GM18870 (cell line): ENCODE data around the gene RNF126.

Experiments used
- ATAC-seq: cut with Tn5 transposase; IDR thresholded peaks from one replicate; pipeline ENCODE4 v1.9.1; 2021; ENCODE audit warnings: moderate library complexity; ENCODE audit not compliant: unreplicated experiment

RNF126 gene

GRCh38 chr19:648305-648704 lies 14.7 kb downstream of the RNF126 start:
- ATAC-seq, result no peak

GRCh38 chr19:647566-648284 lies 15.3 kb downstream of the RNF126 start:
- ATAC-seq, result no peak

GRCh38 chr19:646779-647565 lies 16.0 kb downstream of the RNF126 start:
- ATAC-seq, result no peak

GRCh38 chr19:645912-646778 lies 16.9 kb downstream of the RNF126 start:
- ATAC-seq, result no peak

DNA sequence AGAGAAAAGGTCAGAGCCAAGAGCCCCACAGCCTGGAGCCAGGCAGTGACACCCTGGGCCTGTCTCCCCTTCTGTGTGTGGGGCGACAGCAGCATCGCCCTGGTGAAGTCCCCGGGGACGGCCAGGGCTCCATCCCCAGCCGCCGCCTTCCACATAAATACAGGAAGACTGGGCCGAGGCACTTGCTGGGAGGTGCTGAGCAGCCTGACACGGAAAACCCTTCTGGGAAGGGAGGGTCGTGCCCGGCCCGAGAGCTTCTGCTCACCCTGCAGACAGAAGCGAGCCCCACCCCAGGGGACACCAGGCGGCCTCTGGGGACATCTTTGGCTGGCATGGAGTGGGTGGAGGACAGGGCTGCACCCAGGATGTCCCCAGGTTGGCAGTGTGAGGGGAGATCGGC lies 18.2 kb downstream of the RNF126 start:
- no peak for ATAC-seq

DNA sequence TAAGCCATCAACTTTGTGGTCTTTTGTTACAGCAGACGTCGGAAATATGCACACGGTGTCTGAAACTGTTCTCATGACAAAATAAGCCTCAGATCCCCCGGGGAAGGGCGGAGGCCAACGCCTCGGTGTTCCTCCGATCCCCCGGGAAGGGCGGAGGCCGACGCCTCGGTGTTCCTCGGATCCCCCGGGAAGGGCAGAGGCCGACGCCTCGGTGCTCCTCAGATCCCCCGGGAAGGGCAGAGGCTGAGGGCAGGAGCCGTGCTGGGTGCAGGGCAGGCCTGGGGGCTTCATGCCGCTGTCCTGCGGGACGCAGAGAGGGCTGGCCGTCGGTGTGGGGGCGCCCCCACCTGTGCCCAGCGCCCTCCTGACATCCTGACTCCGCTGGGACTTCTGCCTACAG lies 18.7 kb downstream of the RNF126 start:
- no peak for ATAC-seq

GRCh38 chr19:643736-644135 lies 19.3 kb downstream of the RNF126 start:
- no peak for ATAC-seq

GRCh38 chr19:642767-643727 lies 20.0 kb downstream of the RNF126 start:
- ATAC-seq, result no peak

GRCh38 chr19:641702-642101 lies 21.3 kb downstream of the RNF126 start:
- ATAC-seq, result no peak

- no peak for ATAC-seq
Observed at GRCh38 chr19:640606-641189, 22.3 kb downstream of the RNF126 start.

- no peak for ATAC-seq
Observed at GRCh38 chr19:640161-640558, 22.9 kb downstream of the RNF126 start.

- ATAC-seq, result no peak
Observed at GRCh38 chr19:639253-640160, 23.5 kb downstream of the RNF126 start, which contains the start of gene FGF22. FGF22 (plus strand) TSS chr19:639879; CDS start chr19:639926, 47 bp downstream.

GRCh38 chr19:638906-639252 lies 24.1 kb downstream of the RNF126 start:
- ATAC-seq, result no peak

- no peak for ATAC-seq
Observed at GRCh38 chr19:634975-635652, 27.9 kb downstream of the RNF126 start.

GRCh38 chr19:633786-634639 lies 29.0 kb downstream of the RNF126 start:
- no peak for ATAC-seq

- ATAC-seq, result peak; percentile 71
Observed at GRCh38 chr19:633068-633785, 29.8 kb downstream of the RNF126 start, which contains the start of gene POLRMT. POLRMT (minus strand) TSS chr19:633537; CDS start chr19:633512, 25 bp downstream.
